LNCaP clone FGC (cell line): ENCODE measurements around the gene PIGT.

Source experiments
- DNase-seq: peaks from one replicate; pipeline ENCODE4 v3.0.0-alpha.2; 2011; ENCODE audit warnings: low read depth
- H3K4me3 ChIP-seq: 2 replicates; pipeline ENCODE4 v1.5.1; 2011; ENCODE audit warnings: mild to moderate bottlenecking, low read depth, low read length, control low read depth
- TF ChIP-seq, protein P1 (sequence below): IDR thresholded peaks from 2 replicates; pipeline ENCODE4 v1.5.1; 2012; ENCODE audit warnings: mild to moderate bottlenecking; ENCODE audit not compliant: control insufficient read depth, insufficient read depth; ENCODE audit errors: extremely low read depth

The PIGT gene

DNA sequence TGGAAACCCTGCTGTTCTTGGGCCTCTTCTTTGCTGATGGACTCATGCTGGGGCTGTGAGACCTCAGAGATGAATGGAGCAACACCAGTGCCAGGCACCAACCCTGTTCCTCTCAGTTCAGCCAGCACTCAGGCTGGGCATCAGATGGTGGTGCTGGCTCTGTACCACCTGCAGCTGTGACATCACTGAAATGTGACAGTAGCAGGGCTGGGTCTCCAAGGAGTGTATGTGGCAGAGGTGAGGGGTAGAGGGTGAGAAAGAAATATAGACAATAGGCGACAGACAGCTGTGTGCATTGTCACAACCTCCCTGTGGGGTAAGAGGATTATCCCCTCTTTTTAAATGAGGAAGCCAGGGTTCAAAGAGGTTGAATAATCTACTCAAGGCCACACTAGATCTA is 37.8 kb upstream of the PIGT start, which contains the start of gene TP53TG5:
Gene TP53TG5, minus strand, starts transcription at position 135 of the 400 bp plus-strand sequence. Its CDS starts 89 bp downstream, at position 46.
- H3K4me3 ChIP-seq: no peak within 1 kb of the TSS
- TF ChIP-seq, protein P1, sequence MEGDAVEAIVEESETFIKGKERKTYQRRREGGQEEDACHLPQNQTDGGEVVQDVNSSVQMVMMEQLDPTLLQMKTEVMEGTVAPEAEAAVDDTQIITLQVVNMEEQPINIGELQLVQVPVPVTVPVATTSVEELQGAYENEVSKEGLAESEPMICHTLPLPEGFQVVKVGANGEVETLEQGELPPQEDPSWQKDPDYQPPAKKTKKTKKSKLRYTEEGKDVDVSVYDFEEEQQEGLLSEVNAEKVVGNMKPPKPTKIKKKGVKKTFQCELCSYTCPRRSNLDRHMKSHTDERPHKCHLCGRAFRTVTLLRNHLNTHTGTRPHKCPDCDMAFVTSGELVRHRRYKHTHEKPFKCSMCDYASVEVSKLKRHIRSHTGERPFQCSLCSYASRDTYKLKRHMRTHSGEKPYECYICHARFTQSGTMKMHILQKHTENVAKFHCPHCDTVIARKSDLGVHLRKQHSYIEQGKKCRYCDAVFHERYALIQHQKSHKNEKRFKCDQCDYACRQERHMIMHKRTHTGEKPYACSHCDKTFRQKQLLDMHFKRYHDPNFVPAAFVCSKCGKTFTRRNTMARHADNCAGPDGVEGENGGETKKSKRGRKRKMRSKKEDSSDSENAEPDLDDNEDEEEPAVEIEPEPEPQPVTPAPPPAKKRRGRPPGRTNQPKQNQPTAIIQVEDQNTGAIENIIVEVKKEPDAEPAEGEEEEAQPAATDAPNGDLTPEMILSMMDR: no peak
- DNase-seq: no peak

DNA sequence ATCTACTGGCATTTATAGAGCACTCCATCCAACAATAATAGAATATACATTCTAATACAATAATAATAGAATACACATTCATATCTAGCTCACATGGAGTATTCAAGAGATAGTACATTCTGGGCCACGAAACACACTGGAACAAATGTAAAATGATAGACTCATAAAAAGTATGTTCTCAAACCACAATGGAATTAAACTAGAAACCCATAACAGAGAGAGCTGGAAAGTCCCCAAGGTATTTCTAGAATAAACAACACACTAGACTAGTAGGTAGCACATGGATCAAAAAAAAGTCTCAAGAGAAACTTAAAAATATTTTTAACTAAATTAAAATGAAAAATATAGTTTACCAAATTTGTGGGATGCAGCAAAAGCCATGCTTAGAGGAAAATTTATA is 28.7 kb upstream of the PIGT start:
- no peak overlapping the region for H3K4me3 ChIP-seq
- no peak for DNase-seq
- TF ChIP-seq, protein P1: no peak

DNA sequence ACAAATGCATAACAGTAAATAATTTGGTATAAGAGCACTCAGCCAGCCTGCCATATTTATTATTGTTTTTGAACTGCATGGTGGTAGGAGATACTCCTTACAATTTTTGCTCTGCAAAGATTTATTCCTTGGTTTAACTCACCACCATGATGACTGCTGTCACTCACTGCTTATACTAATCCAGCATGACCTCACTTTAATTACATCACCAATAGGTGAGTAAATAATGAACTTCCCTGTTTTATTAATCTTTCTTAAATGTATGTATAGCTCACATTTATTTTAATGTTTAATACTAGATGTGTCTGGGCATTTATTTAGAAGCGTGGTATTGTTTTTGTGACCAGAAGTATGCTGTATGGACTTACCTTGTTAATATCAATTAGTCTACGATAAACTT is 25.0 kb upstream of the PIGT start:
- H3K4me3 ChIP-seq: no peak overlapping the region
- no peak for DNase-seq
- TF ChIP-seq, protein P1: no peak

DNA sequence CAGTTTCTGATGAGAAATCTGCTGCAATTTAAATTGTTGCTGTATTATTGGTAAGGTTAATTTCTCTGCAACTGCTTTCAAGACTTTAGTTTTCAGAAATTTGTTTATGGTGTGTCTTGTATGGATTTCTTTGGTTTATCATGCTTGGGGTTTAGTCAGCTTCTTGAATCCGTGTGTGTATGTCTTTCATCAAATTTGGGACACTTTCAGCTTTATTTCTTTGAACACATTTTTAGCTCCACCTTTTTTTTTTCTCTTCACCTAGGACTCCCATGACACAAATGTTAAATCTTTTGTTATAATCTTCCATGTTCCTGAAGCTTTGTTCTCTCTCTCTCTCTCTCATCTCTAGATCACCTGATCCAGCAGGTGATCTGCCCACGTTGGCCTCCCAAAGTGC is 24.4 kb upstream of the PIGT start:
- TF ChIP-seq, protein P1: no peak
- no peak overlapping the region for H3K4me3 ChIP-seq
- DNase-seq: no peak

DNA sequence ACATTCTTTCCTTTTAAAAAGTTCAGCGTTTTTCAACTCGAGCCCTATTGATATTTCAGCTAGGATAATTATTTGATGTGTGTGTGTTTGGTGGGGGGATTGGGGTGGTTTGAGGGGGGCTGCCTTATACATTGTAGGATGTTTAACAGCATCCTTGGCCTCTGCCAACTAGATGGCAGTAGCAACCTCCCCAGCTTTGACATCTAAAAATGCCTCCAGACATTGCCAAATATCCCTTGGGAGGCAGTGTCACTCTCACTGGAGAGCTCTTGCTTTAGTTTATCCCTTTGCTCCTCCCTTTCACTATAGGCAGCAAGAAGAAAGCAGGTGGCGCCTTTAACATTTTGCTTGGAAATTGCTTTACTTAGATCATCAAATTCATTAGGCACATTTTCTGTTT is 23.2 kb upstream of the PIGT start:
- no peak for DNase-seq
- no peak overlapping the region for H3K4me3 ChIP-seq
- TF ChIP-seq, protein P1: peak; percentile 36

DNA sequence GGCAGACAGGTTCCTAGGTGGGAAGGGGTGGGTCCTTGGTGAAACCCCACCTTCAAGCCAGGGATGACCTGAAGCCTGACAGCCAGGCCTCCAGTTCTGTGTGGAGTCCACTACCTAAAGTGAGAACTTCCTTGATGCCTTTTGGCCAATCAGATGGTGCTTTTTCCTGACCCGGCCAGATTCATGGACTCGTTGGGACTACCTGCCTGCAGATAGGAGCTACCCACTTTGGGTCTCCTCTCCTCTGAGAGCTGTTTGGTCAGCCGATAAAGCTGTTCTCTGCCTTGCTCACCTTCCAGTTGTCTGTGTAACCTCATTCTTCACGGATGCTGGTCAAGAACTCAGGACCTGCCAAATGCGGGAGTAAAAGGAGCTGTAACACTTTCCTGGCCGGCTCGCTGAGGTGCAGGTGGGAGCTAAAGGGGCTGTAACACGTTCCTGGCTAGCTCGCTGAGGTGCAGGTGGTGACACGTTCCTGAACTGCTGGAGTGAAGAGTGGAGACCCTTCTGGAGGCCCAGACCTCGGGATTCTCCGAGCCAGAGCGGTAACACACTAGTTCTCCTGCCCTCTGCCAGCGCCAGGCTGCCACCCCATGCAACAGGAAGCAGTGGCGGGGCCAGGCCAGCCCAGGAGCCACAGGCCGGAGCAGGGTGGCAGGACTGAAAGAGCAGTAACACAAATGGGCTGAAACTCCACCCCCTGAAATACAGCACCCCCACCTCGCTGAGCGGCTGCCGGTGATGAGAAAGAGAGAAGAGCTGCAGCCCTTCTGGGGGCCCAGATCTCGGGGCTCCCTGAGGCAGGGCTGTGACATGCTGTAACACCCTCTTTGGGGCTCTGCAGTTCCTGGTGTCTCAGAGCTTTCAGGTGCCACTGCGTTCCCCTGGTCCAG is 21.5 kb upstream of the PIGT start:
- TF ChIP-seq, protein P1: no peak
- H3K4me3 ChIP-seq: no peak overlapping the region
- DNase-seq: no peak

DNA sequence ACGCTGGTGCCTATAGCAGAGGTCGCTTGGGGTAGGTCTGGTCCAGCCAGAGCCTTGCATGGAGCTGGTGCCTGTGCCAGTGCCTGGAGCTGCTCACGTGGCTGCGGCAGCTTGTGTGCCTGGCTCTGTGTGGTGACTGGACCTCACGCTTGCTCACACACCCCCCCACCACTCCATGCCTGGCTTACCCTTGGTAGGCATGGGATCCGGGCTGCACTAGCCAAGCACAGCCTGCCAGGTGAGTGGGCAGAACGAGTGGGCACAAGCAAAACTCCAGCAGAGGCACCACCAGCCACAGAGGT is 20.9 kb upstream of the PIGT start:
- no peak for DNase-seq
- no peak overlapping the region for H3K4me3 ChIP-seq
- TF ChIP-seq, protein P1: no peak
